GM18519 (cell line): ENCODE results near the gene PRPSAP1.

ENCODE experiments used
- ATAC-seq: cut with Tn5 transposase; IDR thresholded peaks from one replicate; pipeline ENCODE4 v1.9.1; 2021; ENCODE audit warnings: mild to moderate bottlenecking, moderate library complexity; ENCODE audit not compliant: unreplicated experiment, low FRiP score

Gene PRPSAP1

GRCh38 chr17:76383546-76384221, 30.0 kb upstream of the PRPSAP1 start:
- no peak for ATAC-seq

- no peak for ATAC-seq
Measured at GRCh38 chr17:76382803-76383545, 29.3 kb upstream of the PRPSAP1 start.

GRCh38 chr17:76382351-76382802, 28.7 kb upstream of the PRPSAP1 start:
- ATAC-seq: no peak

GRCh38 chr17:76381633-76382350, 28.1 kb upstream of the PRPSAP1 start:
- no peak for ATAC-seq

GRCh38 chr17:76379646-76380376, 26.1 kb upstream of the PRPSAP1 start:
- no peak for ATAC-seq

GRCh38 chr17:76379275-76379641, 25.5 kb upstream of the PRPSAP1 start:
- ATAC-seq: no peak

- no peak for ATAC-seq
Measured at GRCh38 chr17:76378548-76379274, 25.0 kb upstream of the PRPSAP1 start.

GRCh38 chr17:76376318-76377133, 22.8 kb upstream of the PRPSAP1 start:
- ATAC-seq: no peak

- no peak for ATAC-seq
Measured at GRCh38 chr17:76371656-76372628, 18.2 kb upstream of the PRPSAP1 start.

GRCh38 chr17:76370261-76370993, 16.7 kb upstream of the PRPSAP1 start:
- ATAC-seq: no peak

GRCh38 chr17:76369804-76370203, 16.1 kb upstream of the PRPSAP1 start:
- ATAC-seq: no peak

- ATAC-seq: no peak
Measured at GRCh38 chr17:76369379-76369778, 15.7 kb upstream of the PRPSAP1 start.

GRCh38 chr17:76368545-76368944, 14.8 kb upstream of the PRPSAP1 start:
- ATAC-seq: no peak

- ATAC-seq: no peak
Measured at GRCh38 chr17:76367642-76368041, 13.9 kb upstream of the PRPSAP1 start.

GRCh38 chr17:76366247-76366646, 12.5 kb upstream of the PRPSAP1 start:
- no peak for ATAC-seq

GRCh38 chr17:76365256-76365903, 11.7 kb upstream of the PRPSAP1 start:
- no peak for ATAC-seq
